DOHH2 (cell line): ENCODE measurements around the gene RP2.

Source experiments
- EZH2phosphoT487 ChIP-seq: fragments of 200-600 bp; sonication (generic); IDR thresholded peaks from 2 replicates; pipeline ENCODE4 v1.6.1; 2017; ENCODE audit warnings: borderline replicate concordance, mild to moderate bottlenecking, antibody characterized with exemption, low read length, moderate library complexity, mixed read lengths
- TF ChIP-seq, protein P1 (sequence below): fragments of 200-600 bp; sonication (generic); IDR thresholded peaks from one replicate; pipeline ENCODE4 v1.5.1; 2014; ENCODE audit warnings: antibody characterized with exemption, mild to moderate bottlenecking, low read depth, low read length; ENCODE audit not compliant: poor library complexity, severe bottlenecking

DNA sequence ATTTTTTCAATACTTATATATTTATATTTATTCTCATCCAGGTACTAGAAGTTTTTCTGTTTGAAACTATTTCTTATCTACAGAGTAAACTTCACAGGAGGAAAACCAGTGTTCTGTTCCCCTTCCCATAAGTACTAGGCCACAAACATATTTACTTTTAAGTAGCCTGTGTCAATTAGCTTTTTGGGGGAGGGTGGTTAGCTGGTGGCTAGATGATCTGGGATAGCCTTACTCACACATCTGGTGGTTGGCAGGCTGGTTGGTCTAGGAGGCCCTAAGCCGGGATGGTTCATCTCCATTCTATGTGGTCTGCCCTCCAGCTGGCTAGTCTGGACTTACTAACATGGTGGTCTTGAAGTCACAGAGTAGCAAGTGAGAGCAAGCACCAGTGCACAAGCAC lies 81.6 kb downstream of the RP2 start:
- TF ChIP-seq, protein P1, sequence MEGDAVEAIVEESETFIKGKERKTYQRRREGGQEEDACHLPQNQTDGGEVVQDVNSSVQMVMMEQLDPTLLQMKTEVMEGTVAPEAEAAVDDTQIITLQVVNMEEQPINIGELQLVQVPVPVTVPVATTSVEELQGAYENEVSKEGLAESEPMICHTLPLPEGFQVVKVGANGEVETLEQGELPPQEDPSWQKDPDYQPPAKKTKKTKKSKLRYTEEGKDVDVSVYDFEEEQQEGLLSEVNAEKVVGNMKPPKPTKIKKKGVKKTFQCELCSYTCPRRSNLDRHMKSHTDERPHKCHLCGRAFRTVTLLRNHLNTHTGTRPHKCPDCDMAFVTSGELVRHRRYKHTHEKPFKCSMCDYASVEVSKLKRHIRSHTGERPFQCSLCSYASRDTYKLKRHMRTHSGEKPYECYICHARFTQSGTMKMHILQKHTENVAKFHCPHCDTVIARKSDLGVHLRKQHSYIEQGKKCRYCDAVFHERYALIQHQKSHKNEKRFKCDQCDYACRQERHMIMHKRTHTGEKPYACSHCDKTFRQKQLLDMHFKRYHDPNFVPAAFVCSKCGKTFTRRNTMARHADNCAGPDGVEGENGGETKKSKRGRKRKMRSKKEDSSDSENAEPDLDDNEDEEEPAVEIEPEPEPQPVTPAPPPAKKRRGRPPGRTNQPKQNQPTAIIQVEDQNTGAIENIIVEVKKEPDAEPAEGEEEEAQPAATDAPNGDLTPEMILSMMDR, result no peak
- no peak for TF ChIP-seq EZH2phosphoT487
